T-helper 2 cell treated with Interferon-gamma antibody and Interleukin-4, amounts not matched to agents 5 μg/mL and 100 μg/mL, for 36 hours (primary cell): ENCODE measurements around the gene NRARP.
A peak's percentile ranks its signal among the peaks of the same experiment; 100 is the strongest.
"Not testable (repeated sequence)": the region's sequence is repeated elsewhere in the genome, so short reads cannot be mapped to it uniquely, and the experiment has no call there.

Experiments
- DNase-seq: peaks from one replicate; pipeline ENCODE4 v3.0.0; 2021; ENCODE audit warnings: low spot score
- H3K27ac Mint-ChIP-seq: one replicate; pipeline ENCODE4 v1.8.0; 2021; ENCODE audit warnings: mild to moderate bottlenecking, mixed read lengths
- H3K27me3 Mint-ChIP-seq: one replicate; pipeline ENCODE4 v1.8.0; 2021; ENCODE audit warnings: low read depth, mixed read lengths
- H3K36me3 Mint-ChIP-seq: one replicate; pipeline ENCODE4 v1.8.0; 2021; ENCODE audit warnings: low read depth, mixed read lengths
- H3K4me1 Mint-ChIP-seq: one replicate; pipeline ENCODE4 v1.8.0; 2021; ENCODE audit warnings: low read depth, mixed read lengths
- H3K4me3 Mint-ChIP-seq: one replicate; pipeline ENCODE4 v1.8.0; 2022; ENCODE audit warnings: mild to moderate bottlenecking, moderate library complexity, mixed read lengths
- H3K9me3 Mint-ChIP-seq: one replicate; pipeline ENCODE4 v1.8.0; 2021; ENCODE audit warnings: mixed read lengths

NRARP gene, protein sequence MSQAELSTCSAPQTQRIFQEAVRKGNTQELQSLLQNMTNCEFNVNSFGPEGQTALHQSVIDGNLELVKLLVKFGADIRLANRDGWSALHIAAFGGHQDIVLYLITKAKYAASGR

DNA sequence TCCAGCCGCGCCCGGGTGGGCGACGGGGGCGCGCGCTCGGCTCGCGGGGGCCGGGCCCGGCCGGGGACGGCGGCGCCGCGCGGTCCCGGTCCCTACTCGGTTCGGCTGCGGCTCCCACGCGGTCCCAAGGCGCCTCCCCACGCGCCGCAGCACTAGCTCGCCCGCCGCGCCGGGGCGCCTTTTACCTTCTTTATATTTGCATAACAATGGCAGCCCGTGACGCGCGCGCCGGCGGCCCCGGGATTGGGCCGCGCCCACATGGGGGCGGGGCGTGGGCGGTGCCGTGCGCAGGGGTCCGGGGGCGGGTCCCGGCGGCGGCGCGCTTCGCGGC, at the start of gene NRARP:
TSS of gene NRARP (minus strand) at position 154 of the 331 bp plus-strand sequence. CDS start 343 bp downstream, outside the sequence.
- Mint-ChIP-seq H3K9me3 (no peaks in the 10 kb centered on the region), H3K4me1 (peaks cover 5% of the 10 kb centered on the region), H3K36me3 (no peaks in the 10 kb centered on the region), H3K27me3 (peaks cover 28% of the 10 kb centered on the region), H3K27ac (no peak within 1 kb of the TSS), H3K4me3 (peak within 1 kb of the TSS; percentile 65)
- DNase-seq = peak; percentile 92

DNA sequence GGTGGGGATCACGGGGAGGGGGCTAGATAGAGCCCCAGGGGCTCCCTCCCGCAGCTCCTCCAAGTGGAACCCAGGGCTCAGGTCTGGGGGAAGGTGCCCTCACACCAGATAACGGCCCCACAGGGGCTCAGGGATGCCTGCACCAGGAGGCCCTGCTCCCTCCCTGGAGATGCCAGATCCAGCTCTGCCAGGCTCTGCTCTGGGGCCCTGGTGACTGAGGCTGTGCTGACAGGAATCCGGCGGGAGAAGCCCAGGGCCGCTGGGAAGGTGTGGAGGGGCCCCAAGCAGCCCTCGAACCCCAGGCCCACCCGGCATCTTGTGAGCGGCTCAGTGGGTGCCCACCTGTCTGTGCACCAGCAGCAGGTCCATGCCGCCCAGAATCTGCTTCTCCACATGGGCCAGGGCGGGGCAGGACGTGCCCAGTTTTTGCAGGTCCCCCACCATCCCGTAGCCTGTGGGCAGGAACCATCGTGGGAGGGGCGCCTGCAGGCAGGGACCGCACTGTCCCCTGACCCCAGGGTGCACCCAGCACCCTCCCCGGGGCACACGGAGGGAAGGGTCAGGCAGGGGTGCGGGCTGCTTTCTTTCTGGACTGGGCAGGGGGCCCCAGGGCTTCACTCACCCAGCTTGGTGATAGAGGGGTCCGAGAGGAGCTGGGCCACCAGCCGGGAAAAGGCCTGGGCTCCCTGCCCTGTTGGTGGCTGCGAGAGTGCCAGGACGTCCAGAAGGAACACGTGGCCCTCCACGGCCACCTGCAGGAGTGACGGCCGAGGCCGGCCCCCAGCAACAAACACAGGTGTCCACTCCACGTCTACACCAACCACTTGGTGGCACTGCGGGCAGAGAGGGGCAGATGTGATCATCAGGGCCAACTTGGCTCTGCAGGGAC, 48.9 kb upstream of the NRARP start:
- DNase-seq = no peak
- Mint-ChIP-seq H3K4me3 (no peak overlapping the region), H3K27me3 (no peaks in the 10 kb centered on the region), H3K36me3 (no peaks in the 10 kb centered on the region), H3K4me1 (no peaks in the 10 kb centered on the region), H3K9me3 (no peaks in the 10 kb centered on the region), H3K27ac (no peak overlapping the region)

GRCh38 chr9:137349471-137350033, 47.5 kb upstream of the NRARP start:
- H3K27ac Mint-ChIP-seq = no peak overlapping the region
- no peaks in the 10 kb centered on the region for H3K36me3 Mint-ChIP-seq
- no peak overlapping the region for H3K4me3 Mint-ChIP-seq
- H3K4me1 Mint-ChIP-seq = no peaks in the 10 kb centered on the region
- DNase-seq = no peak
- H3K9me3 Mint-ChIP-seq = no peaks in the 10 kb centered on the region
- H3K27me3 Mint-ChIP-seq = no peaks in the 10 kb centered on the region

DNA sequence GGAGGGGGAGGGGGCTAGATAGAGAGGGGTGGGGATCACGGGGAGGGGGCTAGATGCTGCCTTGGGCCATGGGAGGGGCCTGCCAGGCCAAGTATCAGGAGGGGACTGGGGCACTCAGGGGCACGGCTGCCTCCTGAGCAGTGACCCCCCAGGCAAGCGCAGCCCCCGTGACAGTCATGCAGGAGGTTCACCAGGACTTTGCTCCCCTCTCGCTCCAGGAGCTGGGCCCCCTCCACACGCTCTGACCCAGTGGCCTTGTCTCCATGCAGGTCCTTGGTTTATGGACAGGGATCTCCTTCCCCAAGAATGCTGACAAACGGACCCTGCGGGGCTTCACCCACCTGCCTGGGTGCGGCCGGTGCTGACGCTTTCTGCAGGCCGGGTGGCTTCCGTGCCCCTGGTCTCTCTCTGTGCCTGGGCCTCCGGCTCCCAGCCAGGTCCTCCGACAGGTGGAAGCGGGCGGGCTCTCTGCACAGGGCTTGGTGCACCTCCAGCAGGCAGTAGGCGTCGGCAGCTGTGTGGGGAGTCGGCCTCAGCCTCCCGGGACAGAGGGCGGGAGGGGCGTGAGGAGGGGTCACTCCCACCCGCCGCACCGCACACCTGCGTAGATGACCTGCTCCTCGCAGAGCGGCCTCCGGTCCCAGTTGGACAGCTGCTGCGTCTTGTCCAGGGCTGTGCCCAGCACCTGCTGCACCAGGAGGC, 46.8 kb upstream of the NRARP start:
- Mint-ChIP-seq H3K27ac (no peak overlapping the region), H3K27me3 (no peaks in the 10 kb centered on the region), H3K4me1 (no peaks in the 10 kb centered on the region), H3K4me3 (no peak overlapping the region), H3K36me3 (no peaks in the 10 kb centered on the region), H3K9me3 (no peaks in the 10 kb centered on the region)
- no peak for DNase-seq

DNA sequence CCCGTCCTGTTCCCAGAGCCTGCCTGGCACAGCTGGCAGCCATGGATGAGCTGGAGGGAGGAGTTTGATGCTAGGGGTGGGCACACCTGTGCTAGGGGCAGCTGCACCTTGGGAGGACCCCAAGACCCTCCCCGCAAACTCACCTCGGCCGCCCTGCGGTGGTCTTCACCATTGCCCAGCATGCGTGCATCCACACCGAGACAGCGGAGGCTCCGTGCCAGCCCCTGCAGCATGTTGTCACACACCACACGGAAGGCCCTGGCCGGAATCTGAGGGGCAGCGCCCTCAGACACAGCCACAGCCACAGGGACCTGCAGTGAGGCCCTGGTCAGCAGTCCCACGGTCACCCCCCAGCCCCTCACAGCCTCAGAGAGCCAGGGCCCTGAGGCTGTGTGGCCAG, 45.9 kb upstream of the NRARP start:
- Mint-ChIP-seq H3K4me3 (no peak overlapping the region), H3K4me1 (no peaks in the 10 kb centered on the region), H3K27ac (no peak overlapping the region), H3K36me3 (no peaks in the 10 kb centered on the region), H3K27me3 (no peaks in the 10 kb centered on the region), H3K9me3 (no peaks in the 10 kb centered on the region)
- no peak for DNase-seq

DNA sequence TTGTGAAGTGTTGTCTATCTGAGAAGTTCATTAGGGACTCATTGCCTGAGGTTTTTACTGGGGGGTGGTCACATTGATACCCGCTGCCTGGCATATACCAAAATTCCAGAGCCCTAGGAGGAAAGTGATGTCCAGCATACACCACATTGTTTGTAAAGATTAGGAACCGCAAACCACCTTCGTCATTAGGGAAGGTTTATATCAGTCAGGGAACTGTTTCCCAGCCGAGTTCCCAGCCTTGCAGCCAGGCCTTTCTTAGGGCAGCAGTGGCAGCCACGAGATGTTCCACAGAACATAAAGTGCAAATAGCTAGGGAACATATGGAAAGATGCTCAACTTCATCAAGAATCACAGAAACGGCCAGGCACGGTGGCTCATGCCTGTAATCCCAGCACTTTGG, 40.4 kb upstream of the NRARP start:
- H3K4me1 Mint-ChIP-seq = no peaks in the 10 kb centered on the region
- no peaks in the 10 kb centered on the region for H3K9me3 Mint-ChIP-seq
- no peak for DNase-seq
- no peak overlapping the region for H3K27ac Mint-ChIP-seq
- no peaks in the 10 kb centered on the region for H3K27me3 Mint-ChIP-seq
- no peak overlapping the region for H3K4me3 Mint-ChIP-seq
- H3K36me3 Mint-ChIP-seq = no peaks in the 10 kb centered on the region

DNA sequence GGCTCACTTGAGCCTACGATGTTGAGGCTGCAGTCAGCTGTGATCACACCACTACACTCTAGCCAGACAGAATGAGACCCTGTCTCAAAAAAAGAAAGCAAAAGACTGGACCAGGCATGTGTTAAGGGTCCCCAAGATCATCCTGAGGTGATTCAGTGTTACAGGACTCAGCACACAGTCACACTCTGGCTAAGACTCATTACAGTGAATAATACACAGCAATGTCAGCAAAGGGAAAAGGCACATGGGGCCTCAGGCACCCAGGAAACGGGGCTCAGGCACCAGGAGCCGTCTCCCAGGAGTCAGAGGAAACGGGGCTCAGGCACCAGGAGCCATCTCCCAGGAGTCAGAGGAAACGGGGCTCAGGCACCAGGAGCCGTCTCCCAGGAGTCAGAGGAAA, 39.2 kb upstream of the NRARP start:
- H3K4me1 Mint-ChIP-seq = no peaks in the 10 kb centered on the region
- no peaks in the 10 kb centered on the region for H3K27me3 Mint-ChIP-seq
- H3K4me3 Mint-ChIP-seq = no peak overlapping the region
- no peak for DNase-seq
- no peaks in the 10 kb centered on the region for H3K36me3 Mint-ChIP-seq
- H3K9me3 Mint-ChIP-seq = peaks cover 8% of the 10 kb centered on the region
- no peak overlapping the region for H3K27ac Mint-ChIP-seq

DNA sequence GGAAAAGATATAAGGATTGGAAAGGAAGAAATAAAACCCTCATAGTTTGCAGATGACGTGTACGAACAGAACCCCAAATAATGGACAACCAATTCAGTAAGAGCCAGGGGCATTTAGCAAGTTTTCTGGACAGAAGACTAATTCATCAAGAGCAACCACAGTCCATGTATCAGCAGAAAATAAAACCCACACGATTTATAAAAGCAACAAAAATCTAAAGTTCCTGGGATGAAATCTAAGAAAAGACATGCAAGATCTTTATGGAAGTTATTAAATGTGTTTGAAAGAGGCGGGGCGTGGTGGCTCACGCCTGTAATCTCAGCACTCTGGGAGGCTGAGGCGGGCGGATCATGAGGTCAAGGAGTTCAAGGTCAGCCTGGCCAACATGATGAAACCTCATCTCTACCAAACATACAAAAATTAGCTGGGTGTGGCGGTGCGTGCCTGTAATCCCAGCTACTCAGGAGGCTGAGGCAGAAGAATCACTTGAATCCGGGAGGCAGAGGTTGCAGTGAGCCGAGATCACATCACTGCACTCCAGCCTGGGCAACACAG, 37.9 kb upstream of the NRARP start:
- peaks cover 13% of the 10 kb centered on the region for H3K9me3 Mint-ChIP-seq
- not testable (repeated sequence) for H3K27ac Mint-ChIP-seq, DNase-seq, H3K36me3 Mint-ChIP-seq, H3K4me3 Mint-ChIP-seq, H3K4me1 Mint-ChIP-seq, H3K27me3 Mint-ChIP-seq

GRCh38 chr9:137339045-137339907, 37.2 kb upstream of the NRARP start:
- Mint-ChIP-seq H3K4me3 (no peak overlapping the region), H3K4me1 (no peaks in the 10 kb centered on the region), H3K27ac (no peak overlapping the region), H3K9me3 (peaks cover 13% of the 10 kb centered on the region), H3K27me3 (no peaks in the 10 kb centered on the region), H3K36me3 (no peaks in the 10 kb centered on the region)
- no peak for DNase-seq

DNA sequence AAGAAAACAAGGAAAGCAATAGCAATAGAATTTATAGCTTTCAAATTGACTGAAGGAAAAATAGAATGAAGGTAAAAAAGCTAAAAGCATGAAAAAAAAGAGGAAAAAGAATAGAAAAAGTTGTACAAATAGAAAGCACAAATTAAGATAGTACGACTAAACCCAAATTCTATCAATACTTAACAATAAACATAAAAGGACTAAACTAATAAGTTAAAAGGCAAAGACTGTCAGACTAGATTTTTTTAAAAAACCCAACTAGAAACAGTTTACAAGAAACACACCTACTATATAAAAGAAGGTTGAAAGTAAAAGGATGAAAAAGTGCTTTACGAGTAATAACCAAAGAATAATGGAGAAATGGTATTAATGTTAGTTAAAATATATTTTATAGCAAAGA, 34.7 kb upstream of the NRARP start:
- no peak for DNase-seq
- Mint-ChIP-seq H3K27ac (no peak overlapping the region), H3K4me3 (no peak overlapping the region), H3K9me3 (peaks cover 13% of the 10 kb centered on the region), H3K36me3 (no peaks in the 10 kb centered on the region), H3K4me1 (no peaks in the 10 kb centered on the region), H3K27me3 (no peaks in the 10 kb centered on the region)

- H3K9me3 Mint-ChIP-seq = peaks cover 25% of the 10 kb centered on the region
- H3K27ac Mint-ChIP-seq = no peak overlapping the region
- no peak overlapping the region for H3K4me3 Mint-ChIP-seq
Observed at GRCh38 chr9:137333016-137333671, 31.1 kb upstream of the NRARP start.

GRCh38 chr9:137331929-137332328, 29.9 kb upstream of the NRARP start:
- no peaks in the 10 kb centered on the region for H3K27me3 Mint-ChIP-seq

More at GRCh38 chr9:137333016-137333671, 31.1 kb upstream of the NRARP start:
- Mint-ChIP-seq H3K27me3 (no peaks in the 10 kb centered on the region), H3K36me3 (no peaks in the 10 kb centered on the region), H3K4me1 (no peaks in the 10 kb centered on the region)
- DNase-seq = no peak

GRCh38 chr9:137330689-137331088, 28.6 kb upstream of the NRARP start:
- Mint-ChIP-seq H3K9me3 (peaks cover 22% of the 10 kb centered on the region), H3K4me3 (no peak overlapping the region)

More at GRCh38 chr9:137331929-137332328, 29.9 kb upstream of the NRARP start:
- H3K36me3 Mint-ChIP-seq = no peaks in the 10 kb centered on the region
- H3K9me3 Mint-ChIP-seq = peaks cover 27% of the 10 kb centered on the region
- DNase-seq = no peak
- no peak overlapping the region for H3K27ac Mint-ChIP-seq
- peaks cover 3% of the 10 kb centered on the region for H3K4me1 Mint-ChIP-seq
- H3K4me3 Mint-ChIP-seq = no peak overlapping the region

More at GRCh38 chr9:137330689-137331088, 28.6 kb upstream of the NRARP start:
- Mint-ChIP-seq H3K27me3 (peaks cover 5% of the 10 kb centered on the region), H3K4me1 (peaks cover 8% of the 10 kb centered on the region), H3K36me3 (peaks cover 1% of the 10 kb centered on the region), H3K27ac (no peak overlapping the region)
- DNase-seq = no peak
